HepG2 (cell line): ENCODE measurements around the gene LRRC17. TPM values are rescaled to one million over a fixed set of nuclear protein-coding genes. Genes with fewer than 3 reads are reported as not detected.

Source experiments
- ATAC-seq: fragments of 200-7000 bp; cut with Tn5 transposase; 3 replicates; pipeline ENCODE4 v1.9.1; 2020; ENCODE audit warnings: mild to moderate bottlenecking, moderate library complexity
- BruUV-seq: library from RNA; stranded (reverse); fragments of 400-500 nt; replicated peaks from 2 replicates; lab custom pipeline; 2021; lab: Mats Ljungman, UMichigan
- CTCF ChIA-PET: fragments of 300-600 bp; formaldehyde crosslinking; extraction: SDS; loops from one replicate; lab custom pipeline; 2021; ENCODE audit warnings: low total read pairs, inconsistent platforms, low intra/inter-chr PET ratio; lab: Yijun Ruan, JAX
- POLR2A ChIA-PET: fragments of 350-600 bp; sonication (Branson Sonifier 250); formaldehyde crosslinking; loops from one replicate; lab custom pipeline; 2020; ENCODE audit warnings: antibody characterized with exemption, inconsistent platforms; lab: Yijun Ruan, JAX
- DNase-seq: peaks from one replicate; pipeline ENCODE4 v3.0.0-alpha.2; 2015; ENCODE audit warnings: low spot score
- FAIRE-seq: peaks from 3 replicates; lab custom pipeline; 2011; peaks lifted over from hg19 to GRCh38; lab: Jason Lieb, UNC
- H2AFZ ChIP-seq: one replicate; pipeline ENCODE4 v1.6.1; 2011; ENCODE audit warnings: low read length, inconsistent platforms
- H3K27ac ChIP-seq: fragments of 300-600 bp; 3 replicates; pipeline ENCODE4 v1.8.0; 2011; ENCODE audit warnings: mixed run types, mild to moderate bottlenecking, mixed read lengths, low read length, inconsistent platforms; ENCODE audit not compliant: insufficient read depth; ENCODE audit errors: extremely low read length
- H3K27me3 ChIP-seq, 2 experiments: fragments of 200-600 bp in 1 of 2; 2 replicates in 1 of 2; 3 replicates in 1 of 2; pipeline versions ENCODE4 v1.6.0 to v1.8.0; 2011; ENCODE audit warnings: low read length in 2 of 2, mild to moderate bottlenecking in 2 of 2, moderate library complexity in 2 of 2, inconsistent platforms in 1 of 2; ENCODE audit not compliant: insufficient read depth in 2 of 2, control insufficient read depth in 1 of 2
- H3K36me3 ChIP-seq, 2 experiments: fragments of 200-600 bp in 1 of 2; replicated peaks in 1 of 2; 2 replicates in 1 of 2; 3 replicates in 1 of 2; pipeline versions ENCODE4 v1.5.1 to v1.8.0; 2011; ENCODE audit warnings: low read length in 2 of 2, inconsistent platforms in 1 of 2; ENCODE audit not compliant: insufficient read depth in 2 of 2, control insufficient read depth in 1 of 2
- H3K4me1 ChIP-seq: 2 replicates; pipeline ENCODE4 v1.5.1; 2012; ENCODE audit warnings: low read length, inconsistent platforms; ENCODE audit not compliant: insufficient read depth
- H3K4me2 ChIP-seq: 2 replicates; pipeline ENCODE4 v1.6.0; 2011; ENCODE audit warnings: low read depth, low read length, inconsistent platforms
- H3K4me3 ChIP-seq, 3 experiments: fragments of 200-600 bp in 1 of 3; sonication (generic), shearing (Covaris generic) in 1 of 3; replicated peaks in 1 of 3; 2 replicates each; pipeline ENCODE4 v1.5.1; 2011 to 2016; ENCODE audit warnings: low read length in 3 of 3, inconsistent platforms in 2 of 3, low read depth in 2 of 3, mild to moderate bottlenecking in 2 of 3, control low read depth in 1 of 3, mixed read lengths in 1 of 3; ENCODE audit not compliant: insufficient read depth in 1 of 3
- H3K79me2 ChIP-seq: one replicate; pipeline ENCODE4 v1.6.1; 2011; ENCODE audit warnings: low read length, inconsistent platforms; ENCODE audit not compliant: insufficient read depth
- H3K9ac ChIP-seq: 2 replicates; pipeline ENCODE4 v1.6.0; 2011; ENCODE audit warnings: mild to moderate bottlenecking, low read depth, low read length, inconsistent platforms; ENCODE audit not compliant: insufficient read depth
- H3K9me3 ChIP-seq: 2 replicates; pipeline ENCODE4 v1.5.1; 2012; ENCODE audit warnings: mild to moderate bottlenecking, low read length
- H4K20me1 ChIP-seq: 2 replicates; pipeline ENCODE4 v1.6.0; 2011; ENCODE audit warnings: inconsistent platforms, mild to moderate bottlenecking, low read length, moderate library complexity; ENCODE audit not compliant: insufficient read depth
- CENPX ChIP-seq: sonication (generic); formaldehyde crosslinking; IDR thresholded peaks from 2 replicates; pipeline ENCODE4 v1.9.0; 2021; ENCODE audit warnings: mild to moderate bottlenecking, missing genetic modification reagents, moderate library complexity
- DDIT3 ChIP-seq: sonication (generic); formaldehyde crosslinking; IDR thresholded peaks from 2 replicates; pipeline ENCODE4 v1.4.0; 2020; ENCODE audit warnings: mild to moderate bottlenecking, missing genetic modification reagents
- KLF9 ChIP-seq: IDR thresholded peaks from 2 replicates; pipeline ENCODE4 v1.6.1; 2016; ENCODE audit warnings: low read depth
- LBX2 ChIP-seq: sonication (generic); formaldehyde crosslinking; IDR thresholded peaks from 2 replicates; pipeline ENCODE4 v1.5.0; 2020; ENCODE audit warnings: missing genetic modification reagents, mild to moderate bottlenecking, borderline replicate concordance
- NR2C2 ChIP-seq: sonication (generic); formaldehyde crosslinking; IDR thresholded peaks from 2 replicates; pipeline ENCODE4 v1.4.0; 2020; ENCODE audit warnings: missing genetic modification reagents, mild to moderate bottlenecking, moderate library complexity, borderline replicate concordance
- PAF1 ChIP-seq: IDR thresholded peaks from 2 replicates; pipeline ENCODE4 v1.6.1; 2016; ENCODE audit warnings: missing genetic modification reagents, missing compliant biosample characterization
- TEAD3 ChIP-seq: optimal IDR thresholded peaks from 2 replicates; pipeline ENCODE3; 2016; ENCODE audit warnings: borderline replicate concordance
- TGIF2 ChIP-seq: IDR thresholded peaks from 2 replicates; pipeline ENCODE4 v1.6.1; 2016; ENCODE audit warnings: control low read depth, missing compliant biosample characterization
- ZNF253 ChIP-seq: sonication (generic); formaldehyde crosslinking; IDR thresholded peaks from 2 replicates; pipeline ENCODE4 v1.8.0; 2022; ENCODE audit warnings: mild to moderate bottlenecking, missing genetic modification reagents, borderline replicate concordance
- ZNF326 ChIP-seq: sonication (generic); formaldehyde crosslinking; IDR thresholded peaks from 2 replicates; pipeline ENCODE4 v1.4.0; 2020; ENCODE audit warnings: missing genetic modification reagents, borderline replicate concordance
- ZNF446 ChIP-seq: sonication (generic); formaldehyde crosslinking; IDR thresholded peaks from 2 replicates; pipeline ENCODE4 v1.5.0; 2020; ENCODE audit warnings: mild to moderate bottlenecking, missing genetic modification reagents
- ZNF484 ChIP-seq: sonication (generic); formaldehyde crosslinking; IDR thresholded peaks from 2 replicates; pipeline ENCODE4 v1.5.1; 2020; ENCODE audit warnings: mild to moderate bottlenecking, low read depth, missing genetic modification reagents, borderline replicate concordance
- WGBS: methylation state at CpG from one replicate; pipeline ENCODE4 v1.1.6; 2017; ENCODE audit warnings: low lambda C conversion rate; 5-methylcytosine and 5-hydroxymethylcytosine counted together
- in situ Hi-C: cut with HindIII; loops from 2 replicates; pipeline ENCODE4 v1.10.0; 2017; ENCODE audit warnings: low pct_unique_long_range_greater_than_20kb; ENCODE audit not compliant: extremely low pct_ligation_motif_present
- intact Hi-C: fragments of 100-400 bp; cut with micrococcal nuclease; formaldehyde crosslinking; loops from one replicate; pipeline ENCODE4 v1.10.0; 2022; ENCODE audit not compliant: unreplicated experiment
- polyA plus RNA-seq, 8 experiments: library from polyadenylated mRNA; depleted of rRNA in 3 of 8; stranded (reverse) in 7 of 8; unstranded in 1 of 8; fragments of >200 nt; fragmentation: Illumina TruSeq in 4 of 8; extraction: Trizol in 4 of 8; gene quantifications; 2 replicates each; pipeline versions ENCODE4 v1.2.1 to v1.2.3, GENCODE V29; 2011 to 2016; ENCODE audit warnings: low read depth in 4 of 8, missing spikeins in 1 of 8, mixed read lengths in 1 of 8; ENCODE audit not compliant: insufficient read depth in 1 of 8
- total RNA-seq, 5 experiments: library from RNA; depleted of rRNA; stranded (reverse); fragments of >200 nt; fragmentation: Illumina TruSeq; extraction: Trizol; gene quantifications; 2 replicates each; pipeline ENCODE4 v1.2.3, GENCODE V29; 2016; ENCODE audit warnings: low read depth in 1 of 5
- TF ChIP-seq, protein P1 (sequence below): sonication (generic); formaldehyde crosslinking; IDR thresholded peaks from 2 replicates; pipeline ENCODE4 v1.4.0; 2020; ENCODE audit warnings: mild to moderate bottlenecking, low read depth, missing genetic modification reagents

LRRC17 gene
- total and polyA plus RNA-seq, 2 of the 13 experiments (the other 11 are each of a cell fraction or from before 2014, with no cell fraction given), result 0.20 to 0.66 TPM

GRCh38 chr7:102966465-102966864 lies 53.7 kb downstream of the LRRC17 start:
- H3K4me3 ChIP-seq, result no peak overlapping the region
- H3K27ac ChIP-seq, result no peak overlapping the region
- H4K20me1 ChIP-seq, result no peaks in the 10 kb centered on the region
- no TSS peak for BruUV-seq
- TF ChIP-seq LBX2 (CRISPR knock-in tag), result no peak
- no peak for TF ChIP-seq KLF9 (CRISPR knock-in tag)
- no peak for TF ChIP-seq PAF1 (CRISPR knock-in tag)
- no peak for TF ChIP-seq TGIF2
- TF ChIP-seq NR2C2 (CRISPR knock-in tag), result no peak
- TF ChIP-seq CENPX (CRISPR knock-in tag), result no peak
- no peak for TF ChIP-seq ZNF484 (CRISPR knock-in tag)
- TF ChIP-seq DDIT3 (CRISPR knock-in tag), result no peak
- no peak for TF ChIP-seq TEAD3 (CRISPR knock-in tag)
- TF ChIP-seq, protein P1, sequence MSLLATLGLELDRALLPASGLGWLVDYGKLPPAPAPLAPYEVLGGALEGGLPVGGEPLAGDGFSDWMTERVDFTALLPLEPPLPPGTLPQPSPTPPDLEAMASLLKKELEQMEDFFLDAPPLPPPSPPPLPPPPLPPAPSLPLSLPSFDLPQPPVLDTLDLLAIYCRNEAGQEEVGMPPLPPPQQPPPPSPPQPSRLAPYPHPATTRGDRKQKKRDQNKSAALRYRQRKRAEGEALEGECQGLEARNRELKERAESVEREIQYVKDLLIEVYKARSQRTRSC (CRISPR knock-in tag), result no peak
- TF ChIP-seq ZNF326 (CRISPR knock-in tag), result no peak
- TF ChIP-seq ZNF446 (CRISPR knock-in tag), result no peak
- TF ChIP-seq ZNF253 (CRISPR knock-in tag), result no peak
- no peak overlapping the region for H3K9ac ChIP-seq
- no peaks in the 10 kb centered on the region for H3K9me3 ChIP-seq
- no peaks in the 10 kb centered on the region for H3K79me2 ChIP-seq
- FAIRE-seq, result no peak
- in situ Hi-C loops, result no loop called here
- intact Hi-C loops, result no loop called here
- CTCF ChIA-PET, result no interaction called here
- no peaks in the 10 kb centered on the region for H3K4me1 ChIP-seq
- no peak overlapping the region for H3K4me2 ChIP-seq
- H3K27me3 ChIP-seq, result no peaks in the 10 kb centered on the region; a peak in 1 of 5 replicates
- POLR2A ChIA-PET, result no interaction called here
- no peak for ATAC-seq
- H3K36me3 ChIP-seq, result no peaks in the 10 kb centered on the region
- no peak for DNase-seq
- no peak overlapping the region for H2AFZ ChIP-seq
- WGBS, result 5% methylated on average over 2 of the region's 2 CpGs
